ENCODE measurements around the gene GSTP1. TPM values are rescaled to one million over a fixed set of nuclear protein-coding genes. Genes with fewer than 3 reads are reported as not detected.

GSTP1 gene
- total and polyA plus RNA-seq, 9 of the 15 experiments (the other 6 are each of a cell fraction or from before 2014, with no cell fraction given), result 592 to 2,150 (median 1,204) TPM

DNA sequence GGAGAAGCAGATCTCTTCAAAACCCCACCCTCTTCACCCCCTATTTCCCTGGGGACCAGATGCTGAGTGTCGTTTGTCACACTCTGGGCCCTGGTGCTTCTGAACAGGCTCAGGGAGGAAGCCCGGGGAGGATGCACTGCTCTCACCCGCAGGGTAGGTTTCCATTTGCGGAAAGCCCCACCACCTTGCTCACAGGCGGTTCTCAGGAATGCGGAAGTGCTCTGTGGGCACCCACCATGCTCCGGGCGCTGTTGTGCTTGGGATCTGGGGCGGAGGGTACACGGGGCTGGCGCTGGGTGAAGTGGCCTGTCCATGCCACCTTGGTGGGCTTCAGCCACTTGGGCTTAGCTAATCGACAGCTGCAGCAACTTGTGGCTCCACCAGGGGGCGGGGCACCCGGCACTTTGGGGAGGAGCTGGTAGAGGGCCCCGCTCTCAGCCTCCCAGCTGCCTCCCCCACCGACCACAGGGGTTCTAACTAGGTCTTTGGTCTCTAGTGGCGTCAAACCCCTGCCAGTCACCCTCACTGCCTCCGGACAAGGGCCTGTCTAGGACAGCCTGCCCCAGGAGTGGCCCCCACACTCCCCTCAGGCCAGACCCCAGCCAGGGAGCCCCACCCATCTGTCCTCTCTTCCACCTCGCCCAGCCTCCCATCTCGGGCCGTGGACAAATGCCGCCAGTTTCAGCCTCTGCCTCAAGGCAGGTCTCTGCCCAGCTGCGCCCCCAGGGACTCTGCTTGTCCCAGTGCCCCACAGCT, 30.5 kb downstream of the GSTP1 start (continued):
- TF ChIP-seq ZFP36 (IDR thresholded peaks at IDR 0.05; ENCODE audit: low read depth, low read length, partially characterized antibody) (no peak), TAF9B (IDR thresholded peaks at IDR 0.05; ENCODE audit: partially characterized antibody) (no peak), ZNF586 (CRISPR knock-in tag; conservative IDR thresholded peaks at IDR 0.05) (no peak)

DNA sequence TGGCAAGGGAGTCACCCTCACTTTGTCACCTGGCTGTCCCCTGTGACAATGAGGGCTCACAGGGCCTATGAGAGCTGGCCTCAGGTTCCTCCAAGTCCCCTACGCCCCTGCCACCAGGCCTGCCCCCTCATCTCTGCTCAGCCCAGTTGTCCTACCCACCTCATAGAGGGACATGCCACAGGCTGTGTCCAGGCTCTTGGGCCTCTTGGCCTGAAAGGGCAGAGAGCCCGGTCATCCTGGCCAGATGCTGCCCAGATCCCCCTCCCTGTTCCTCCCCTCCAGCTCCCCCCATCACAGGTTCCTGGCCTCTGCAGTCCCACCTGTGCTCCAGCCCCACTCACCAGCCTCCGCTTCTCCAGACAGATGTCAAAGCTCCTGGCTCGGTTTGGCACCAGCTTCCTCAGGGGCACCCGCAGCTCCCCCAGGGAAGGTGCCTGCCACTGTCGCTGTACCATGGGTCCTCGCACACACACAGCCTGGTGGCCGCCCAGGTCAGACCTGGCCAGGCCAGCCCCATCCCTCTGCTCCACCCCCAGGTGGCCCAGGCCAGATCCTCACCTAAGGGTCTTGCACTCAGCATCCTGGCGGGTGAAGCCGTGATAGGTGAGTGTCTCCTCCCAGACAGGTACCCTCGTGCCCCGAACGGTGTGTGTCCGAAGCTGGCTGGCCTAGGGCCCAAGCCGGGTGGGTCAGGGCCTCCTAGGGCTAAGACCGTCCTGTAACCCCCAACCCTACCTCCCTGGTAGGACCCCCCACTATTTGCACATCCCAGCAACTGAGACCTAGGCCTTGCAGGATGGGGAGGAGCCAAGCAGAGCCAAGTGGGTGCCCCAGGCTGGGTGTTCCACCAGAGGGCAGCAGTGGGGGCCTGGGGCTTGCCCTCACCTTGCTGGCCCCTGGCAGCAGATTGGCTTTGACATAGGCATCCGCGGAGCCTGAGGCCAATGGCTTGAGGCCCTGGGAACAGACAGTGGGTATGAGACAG, 31.4 kb downstream of the GSTP1 start:
- ChIA-PET CTCF (ENCODE audit: low intra/inter-chr PET ratio) (interaction anchor here (1.0 kb wide), 1 partner anchor 15 kb away, joined by 3 read pairs; the partner anchor contains the start of gene NUDT8), POLR2A (interaction anchor here (0.6 to 3.4 kb wide), 5 partner anchors 10 to 29 kb away, joined by 3 to 36 read pairs (median 4); partner anchors contain the start of gene NUDT8)
- H3K4me1 ChIP-seq (replicated peaks in 1 of 2; ENCODE audit: control insufficient read depth in 2 of 2, insufficient read depth in 2 of 2, low read length in 2 of 2), result peaks cover 9 to 67% of the 10 kb centered on the region in 2 experiments; a peak in 4 of 5 replicates
- peak; percentile 48 to 59 (median 54) for DNase-seq (ENCODE audit: extremely low read depth in 1 of 4, low spot score in 3 of 4)
- peak; percentile 73 for ATAC-seq
- intact Hi-C loops (cut with micrococcal nuclease) (no loop called here), in situ Hi-C loops (cut with MboI) (no loop called here)
- BruUV-seq (replicated peaks), result no TSS peak
- 87% methylated on average over 14 of the region's 18 CpGs for WGBS (ENCODE audit: insufficient coverage, low coverage, missing lambda C conversion rate)
- H4K20me1 ChIP-seq (replicated peaks; ENCODE audit: control insufficient read depth, insufficient read depth, low read length), result no peaks in the 10 kb centered on the region
- peaks cover 37% of the 10 kb centered on the region; the same call in 2 of the 3 replicates for H3K36me3 ChIP-seq (ENCODE audit: control insufficient read depth, insufficient read depth, low read length)
- H3K9me3 ChIP-seq (replicated peaks; ENCODE audit: control insufficient read depth, insufficient read depth, low read depth, low read length), result 0 out of 2 replicates have a peak, but pooled peaks cover 2% of the 10 kb centered on the region
- no peaks in the 10 kb centered on the region for H3K9me1 ChIP-seq (ENCODE audit: control insufficient read depth, insufficient read depth, low read length)
- peak overlapping the region; percentile 2; the same call in 1 of the 3 replicates for H3K27ac ChIP-seq (ENCODE audit: extremely low read depth, low read depth, low read length)
- no peak overlapping the region for H2AFZ ChIP-seq (ENCODE audit: low read depth, low read length)
- H3K4me2 ChIP-seq (ENCODE audit: insufficient read depth, low read length), result no peak overlapping the region
- no peak for FAIRE-seq
- no peaks in the 10 kb centered on the region for H3K27me3 ChIP-seq (ENCODE audit: control insufficient read depth in 2 of 2, insufficient read depth in 2 of 2, low read length in 2 of 2)
- no peak overlapping the region for H3K4me3 ChIP-seq
- peaks cover under 1% of the 10 kb centered on the region; the same call in 1 of the 3 replicates for H3K79me2 ChIP-seq (ENCODE audit: control insufficient read depth, insufficient read depth, low read length)
- H3K9ac ChIP-seq (ENCODE audit: insufficient read depth in 1 of 2, low read depth in 2 of 2, low read length in 2 of 2), result peak overlapping the region; percentile 29 to 87; a peak in 3 of 4 replicates
- TF ChIP-seq RBFOX2 (IDR thresholded peaks at IDR 0.05; ENCODE audit: low read depth, low read length), result 0 out of 2 replicates have a peak, but pooled peaks have one; percentile 3
- TF ChIP-seq, protein P1, sequence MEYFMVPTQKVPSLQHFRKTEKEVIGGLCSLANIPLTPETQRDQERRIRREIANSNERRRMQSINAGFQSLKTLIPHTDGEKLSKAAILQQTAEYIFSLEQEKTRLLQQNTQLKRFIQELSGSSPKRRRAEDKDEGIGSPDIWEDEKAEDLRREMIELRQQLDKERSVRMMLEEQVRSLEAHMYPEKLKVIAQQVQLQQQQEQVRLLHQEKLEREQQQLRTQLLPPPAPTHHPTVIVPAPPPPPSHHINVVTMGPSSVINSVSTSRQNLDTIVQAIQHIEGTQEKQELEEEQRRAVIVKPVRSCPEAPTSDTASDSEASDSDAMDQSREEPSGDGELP (CRISPR knock-in tag; IDR thresholded peaks at IDR 0.05; ENCODE audit: borderline replicate concordance), result peak; percentile 14; the same call in 1 of the 2 replicates
- peak; percentile 8; the same call in 1 of the 2 replicates for TF ChIP-seq REST (IDR thresholded peaks at IDR 0.05; ENCODE audit: borderline replicate concordance)
- no peak for TF ChIP-seq REST (CRISPR knock-in tag; IDR thresholded peaks at IDR 0.05; ENCODE audit: low read depth)
